Peyer's patch (tissue), 4 donors: Measurements from ENCODE around the gene COL26A1. TPM values are rescaled to one million over a fixed set of nuclear protein-coding genes. Genes with fewer than 3 reads are reported as not detected.
"Not testable (repeated sequence)": the region's sequence is repeated elsewhere in the genome, so short reads cannot be mapped to it uniquely, and the experiment has no call there.

Source experiments
- DNase-seq, 3 donors: peaks; one replicate each; pipeline ENCODE4 v3.0.0-alpha.2; 2017 to 2019
- H3K27ac ChIP-seq, 4 donors: fragments of 200-600 bp; sonication (generic); one replicate each; pipeline ENCODE4 v1.5.1; 2016 to 2019
- H3K27me3 ChIP-seq, 2 donors: fragments of 200-600 bp; sonication (generic); one replicate each; pipeline ENCODE4 v1.5.1; 2019
- H3K36me3 ChIP-seq, 3 donors: fragments of 200-600 bp; sonication (generic); one replicate each; pipeline ENCODE4 v1.5.1; 2016 to 2019
- H3K4me1 ChIP-seq, 4 donors: fragments of 200-600 bp; sonication (generic); one replicate each; pipeline ENCODE4 v1.5.1; 2016 to 2019
- H3K4me3 ChIP-seq, 4 donors: fragments of 200-600 bp; sonication (generic); 1 replicate in 3 of 4; 2 replicates in 1 of 4; pipeline ENCODE4 v1.5.1; 2016 to 2019; ENCODE audit warnings: mild to moderate bottlenecking in 1 of 4
- H3K9me3 ChIP-seq, 4 donors: fragments of 200-600 bp; sonication (generic); one replicate each; pipeline ENCODE4 v1.5.1; 2016 to 2019; ENCODE audit warnings: mild to moderate bottlenecking in 1 of 4
- POLR2A ChIP-seq, 2 donors: fragments of 450-650 bp; IDR thresholded peaks; one replicate each; pipeline ENCODE4 v1.5.1; 2017; ENCODE audit warnings: antibody characterized with exemption in 2 of 2, mild to moderate bottlenecking in 2 of 2, moderate library complexity in 2 of 2
- total RNA-seq, 4 donors: library from RNA; depleted of rRNA; stranded (reverse); fragments of >200 nt; gene quantifications; one replicate each; pipeline ENCODE4 v1.1.0, GENCODE V29; 2016
- TF ChIP-seq, protein P1 (sequence below), 6 experiments: fragments of 450-650 bp in 4 of 6; fragments of 200-600 bp in 2 of 6; sonication (generic) in 1 of 6; IDR thresholded peaks; one replicate each; pipeline ENCODE4 v1.5.1; 2017 to 2019; ENCODE audit warnings: antibody characterized with exemption in 6 of 6, mild to moderate bottlenecking in 3 of 6, moderate library complexity in 1 of 6

Gene COL26A1
- total RNA-seq, 4 donors from 2014 or later, result not detected

DNA sequence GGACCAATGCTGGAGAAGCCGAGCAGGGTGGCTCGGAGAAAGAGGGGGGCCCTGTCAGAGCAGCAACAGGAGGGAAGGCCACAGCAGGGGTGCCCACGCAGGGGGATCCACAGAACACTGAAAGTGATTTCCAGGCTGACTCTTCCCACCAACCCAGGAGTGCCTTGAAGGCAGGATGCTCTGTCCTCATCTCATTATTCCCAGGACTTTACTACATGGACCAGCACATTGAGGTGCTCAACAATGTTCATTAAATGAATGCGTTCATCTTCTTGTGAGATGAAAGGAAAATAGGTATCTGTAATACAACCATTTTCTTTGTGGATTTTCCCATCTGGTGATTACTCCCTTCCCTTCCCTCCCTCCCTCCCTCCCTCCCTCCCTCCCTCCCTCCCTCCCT is 71.0 kb downstream of the COL26A1 start:
- TF ChIP-seq, protein P1, sequence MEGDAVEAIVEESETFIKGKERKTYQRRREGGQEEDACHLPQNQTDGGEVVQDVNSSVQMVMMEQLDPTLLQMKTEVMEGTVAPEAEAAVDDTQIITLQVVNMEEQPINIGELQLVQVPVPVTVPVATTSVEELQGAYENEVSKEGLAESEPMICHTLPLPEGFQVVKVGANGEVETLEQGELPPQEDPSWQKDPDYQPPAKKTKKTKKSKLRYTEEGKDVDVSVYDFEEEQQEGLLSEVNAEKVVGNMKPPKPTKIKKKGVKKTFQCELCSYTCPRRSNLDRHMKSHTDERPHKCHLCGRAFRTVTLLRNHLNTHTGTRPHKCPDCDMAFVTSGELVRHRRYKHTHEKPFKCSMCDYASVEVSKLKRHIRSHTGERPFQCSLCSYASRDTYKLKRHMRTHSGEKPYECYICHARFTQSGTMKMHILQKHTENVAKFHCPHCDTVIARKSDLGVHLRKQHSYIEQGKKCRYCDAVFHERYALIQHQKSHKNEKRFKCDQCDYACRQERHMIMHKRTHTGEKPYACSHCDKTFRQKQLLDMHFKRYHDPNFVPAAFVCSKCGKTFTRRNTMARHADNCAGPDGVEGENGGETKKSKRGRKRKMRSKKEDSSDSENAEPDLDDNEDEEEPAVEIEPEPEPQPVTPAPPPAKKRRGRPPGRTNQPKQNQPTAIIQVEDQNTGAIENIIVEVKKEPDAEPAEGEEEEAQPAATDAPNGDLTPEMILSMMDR (IDR thresholded peaks at IDR 0.05), result no peak
- no peak for TF ChIP-seq POLR2A (IDR thresholded peaks at IDR 0.05)
- DNase-seq, result no peak
- Histone ChIP-seq H3K9me3 (no peaks in the 10 kb centered on the region), H3K36me3 (no peaks in the 10 kb centered on the region), H3K27me3 (no peaks in the 10 kb centered on the region), H3K4me3 (no peak overlapping the region), H3K4me1 (no peaks in the 10 kb centered on the region), H3K27ac (no peak overlapping the region)

GRCh38 chr7:101434155-101434554 is 71.5 kb downstream of the COL26A1 start:
- DNase-seq, H3K4me1 ChIP-seq, H3K27ac ChIP-seq, H3K27me3 ChIP-seq, H3K4me3 ChIP-seq, H3K36me3 ChIP-seq, H3K9me3 ChIP-seq: not testable (repeated sequence)

DNA sequence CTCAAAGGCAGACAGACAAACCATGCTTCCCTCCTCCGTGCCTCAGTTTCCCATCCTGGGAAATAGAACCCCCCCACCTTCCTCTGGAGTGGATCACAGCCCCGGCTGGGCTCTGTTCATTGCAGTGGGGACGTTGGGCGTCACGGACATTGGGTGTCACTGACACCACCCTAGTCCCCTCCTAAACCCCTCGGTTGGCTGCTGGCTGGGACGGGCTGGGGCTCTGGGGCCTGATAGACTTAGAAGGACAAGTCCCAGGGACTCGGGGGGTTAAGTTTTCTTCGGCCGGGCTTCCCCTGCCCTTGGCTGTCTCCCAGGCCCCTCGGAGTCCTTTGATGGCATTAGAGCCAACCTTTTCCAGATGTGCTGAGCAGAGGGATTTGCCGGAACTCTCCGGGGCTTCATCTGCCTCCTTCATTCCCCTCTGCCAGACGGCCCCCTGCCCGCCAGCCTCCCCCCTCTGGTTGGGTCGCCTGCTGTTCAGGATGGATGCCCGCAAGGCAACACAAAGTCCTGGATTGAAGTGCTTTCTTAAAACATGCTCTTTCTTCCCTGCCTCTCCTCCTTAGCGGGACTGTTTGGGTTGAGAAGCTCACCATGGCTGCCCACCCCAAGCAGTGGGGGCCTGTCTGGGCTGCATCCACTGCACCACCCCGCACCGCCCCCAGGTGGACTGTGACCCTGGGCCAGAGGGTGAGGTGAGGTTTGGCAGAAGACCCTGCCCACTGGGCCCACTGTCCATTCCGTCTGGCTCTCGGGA is 73.0 kb downstream of the COL26A1 start:
- H3K4me3 ChIP-seq, result no peak overlapping the region
- H3K9me3 ChIP-seq, result no peaks in the 10 kb centered on the region
- no peak for DNase-seq
- H3K36me3 ChIP-seq, result no peaks in the 10 kb centered on the region
- no peak overlapping the region for H3K27ac ChIP-seq
- TF ChIP-seq, protein P1 (IDR thresholded peaks at IDR 0.05), result no peak
- no peak for TF ChIP-seq POLR2A (IDR thresholded peaks at IDR 0.05)
- H3K27me3 ChIP-seq, result no peaks in the 10 kb centered on the region
- H3K4me1 ChIP-seq, result no peaks in the 10 kb centered on the region

- DNase-seq, result no peak
- Histone ChIP-seq H3K27ac (no peak overlapping the region), H3K4me1 (no peaks in the 10 kb centered on the region), H3K4me3 (no peak overlapping the region), H3K27me3 (no peaks in the 10 kb centered on the region), H3K36me3 (no peaks in the 10 kb centered on the region), H3K9me3 (no peaks in the 10 kb centered on the region)
- no peak for TF ChIP-seq POLR2A (IDR thresholded peaks at IDR 0.05)
- TF ChIP-seq, protein P1 (IDR thresholded peaks at IDR 0.05), result no peak
Observed at GRCh38 chr7:101436221-101436735, 73.6 kb downstream of the COL26A1 start.

- no peak overlapping the region for H3K27ac ChIP-seq
- DNase-seq, result no peak
- TF ChIP-seq, protein P1 (IDR thresholded peaks at IDR 0.05), result no peak
- TF ChIP-seq POLR2A (IDR thresholded peaks at IDR 0.05), result no peak
- no peaks in the 10 kb centered on the region for H3K9me3 ChIP-seq
- no peak overlapping the region for H3K4me3 ChIP-seq
- no peaks in the 10 kb centered on the region for H3K36me3 ChIP-seq
- H3K27me3 ChIP-seq, result no peaks in the 10 kb centered on the region
- H3K4me1 ChIP-seq, result no peaks in the 10 kb centered on the region
Observed at GRCh38 chr7:101436857-101437576, 74.3 kb downstream of the COL26A1 start.

DNA sequence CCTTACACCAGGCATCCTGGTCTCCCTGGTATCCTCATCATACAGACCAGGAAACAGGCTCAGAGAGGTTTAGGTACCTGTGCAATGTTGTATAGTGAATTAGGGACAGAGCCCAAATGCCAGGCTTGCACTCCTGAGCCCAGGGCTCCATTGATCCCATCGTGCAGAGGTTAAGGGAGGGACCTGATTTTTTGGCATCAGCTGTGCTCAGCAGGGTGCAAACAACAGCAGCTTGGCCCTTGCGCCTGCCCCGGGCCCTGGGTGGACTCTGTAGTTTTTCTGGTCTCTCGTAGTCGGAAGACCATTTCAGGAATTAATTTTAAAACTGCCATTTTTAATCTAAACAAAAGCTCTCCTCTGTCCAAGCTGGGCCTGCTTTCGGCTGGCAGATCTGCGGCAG is 79.2 kb downstream of the COL26A1 start:
- H3K36me3 ChIP-seq, result no peaks in the 10 kb centered on the region
- DNase-seq, result no peak

More for the DNA sequence above, 79.2 kb downstream of the COL26A1 start:
- Histone ChIP-seq H3K9me3 (no peaks in the 10 kb centered on the region), H3K4me1 (no peaks in the 10 kb centered on the region), H3K4me3 (no peak overlapping the region), H3K27me3 (no peaks in the 10 kb centered on the region), H3K27ac (no peak overlapping the region)
- TF ChIP-seq, protein P1 (IDR thresholded peaks at IDR 0.05), result no peak
- TF ChIP-seq POLR2A (IDR thresholded peaks at IDR 0.05), result no peak
